B cell (primary cell): ENCODE results near the gene EMC6. TPM values are rescaled to one million over a fixed set of nuclear protein-coding genes. Genes with fewer than 3 reads are reported as not detected.

Experiments
- ATAC-seq: fragments of 200-7000 bp; cut with Tn5 transposase; one replicate; pipeline ENCODE4 v1.10.0; 2021; ENCODE audit warnings: low read depth, mild to moderate bottlenecking, moderate number of reproducible peaks, moderate library complexity
- CTCF ChIA-PET: fragments of 350-600 bp; sonication (Branson Sonifier 250); formaldehyde crosslinking; loops from one replicate; lab custom pipeline; 2021; ENCODE audit warnings: antibody characterized with exemption, inconsistent platforms; lab: Charles Lee
- POLR2A ChIA-PET: fragments of 350-600 bp; sonication (Branson Sonifier 250); formaldehyde crosslinking; loops from one replicate; lab custom pipeline; 2021; ENCODE audit warnings: antibody characterized with exemption; lab: Charles Lee
- DNase-seq: peaks from one replicate; pipeline ENCODE4 v3.0.0; 2013
- H2AFZ ChIP-seq: 2 replicates; pipeline ENCODE4 v1.6.1; 2012; ENCODE audit warnings: mild to moderate bottlenecking, low read depth, low read length; ENCODE audit not compliant: insufficient read depth, poor library complexity, severe bottlenecking
- H3K27ac ChIP-seq, 2 donors: 1 replicate in 1 of 2; 2 replicates in 1 of 2; pipeline ENCODE4 v1.5.1; 2012 to 2013; ENCODE audit warnings: low read length in 2 of 2, mild to moderate bottlenecking in 2 of 2, moderate library complexity in 1 of 2
- H3K27me3 ChIP-seq, 4 experiments: fragments of 200-600 bp in 1 of 4; sonication (generic) in 1 of 4; replicated peaks in 1 of 4; 1 replicate in 2 of 4; 2 replicates in 2 of 4; pipeline versions ENCODE4 v1.6.1 to v1.7.0; 2013 to 2016; ENCODE audit warnings: low read length in 3 of 4, mild to moderate bottlenecking in 2 of 4, mixed read lengths in 1 of 4, moderate library complexity in 1 of 4; ENCODE audit not compliant: insufficient read depth in 4 of 4, control insufficient read depth in 3 of 4; ENCODE audit errors: control extremely low read depth in 1 of 4
- H3K36me3 ChIP-seq, 2 experiments: replicated peaks in 1 of 2; 1 replicate in 1 of 2; 2 replicates in 1 of 2; pipeline versions ENCODE4 v1.6.1 to v1.7.1; 2013; ENCODE audit warnings: low read length in 1 of 2; ENCODE audit not compliant: insufficient read depth in 2 of 2, control insufficient read depth in 1 of 2; ENCODE audit errors: control extremely low read depth in 1 of 2, extremely low read depth in 1 of 2
- H3K4me1 ChIP-seq, 2 donors: fragments of 200-600 bp in 1 of 2; sonication (generic) in 1 of 2; 1 replicate in 1 of 2; 2 replicates in 1 of 2; pipeline versions ENCODE4 v1.5.1 to v1.6.1; 2013 to 2017; ENCODE audit warnings: low read length in 2 of 2; ENCODE audit not compliant: control insufficient read depth in 2 of 2, insufficient read depth in 2 of 2
- H3K4me2 ChIP-seq: replicated peaks from 2 replicates; pipeline ENCODE3; 2012; ENCODE audit warnings: mild to moderate bottlenecking, low read depth, low read length; ENCODE audit not compliant: poor library complexity, severe bottlenecking
- H3K4me3 ChIP-seq, 5 experiments: fragments of 200-600 bp in 1 of 5; sonication (generic) in 1 of 5; 1 replicate in 3 of 5; 2 replicates in 2 of 5; pipeline versions ENCODE4 v1.5.1 to v1.7.0; 2011 to 2016; ENCODE audit warnings: low read length in 4 of 5, mild to moderate bottlenecking in 4 of 5, low read depth in 2 of 5, control low read depth in 1 of 5, moderate library complexity in 1 of 5; ENCODE audit not compliant: insufficient read depth in 1 of 5; ENCODE audit errors: control extremely low read depth in 1 of 5, extremely low read depth in 1 of 5
- H3K79me2 ChIP-seq: fragments of 200-600 bp; sonication (generic); one replicate; pipeline ENCODE4 v1.6.0; 2016; ENCODE audit warnings: low read length; ENCODE audit not compliant: control insufficient read depth, insufficient read depth
- H3K9ac ChIP-seq: fragments of 200-600 bp; sonication (generic); 2 replicates; pipeline ENCODE4 v1.6.1; 2017; ENCODE audit warnings: mild to moderate bottlenecking, low read length, moderate library complexity
- H3K9me3 ChIP-seq, 3 donors: one replicate each; pipeline versions ENCODE4 v1.6.1 to v1.7.1; 2013; ENCODE audit warnings: low read length in 2 of 3; ENCODE audit not compliant: control insufficient read depth in 2 of 3, insufficient read depth in 1 of 3; ENCODE audit errors: control extremely low read depth in 1 of 3
- H4K20me1 ChIP-seq: 2 replicates; pipeline ENCODE4 v1.6.0; 2012; ENCODE audit warnings: mild to moderate bottlenecking, low read length; ENCODE audit not compliant: insufficient read depth, control insufficient read depth, poor library complexity, severe bottlenecking
- H3K27ac Mint-ChIP-seq: one replicate; pipeline ENCODE4 v1.8.0; 2021; ENCODE audit warnings: mixed read lengths
- H3K27me3 Mint-ChIP-seq: one replicate; pipeline ENCODE4 v1.8.0; 2021; ENCODE audit warnings: mixed read lengths
- H3K4me1 Mint-ChIP-seq: one replicate; pipeline ENCODE4 v1.8.0; 2021; ENCODE audit warnings: mixed read lengths
- H3K4me3 Mint-ChIP-seq: one replicate; pipeline ENCODE4 v1.8.0; 2021; ENCODE audit warnings: mixed read lengths
- H3K9me3 Mint-ChIP-seq: one replicate; pipeline ENCODE4 v1.8.0; 2022; ENCODE audit warnings: mixed read lengths; ENCODE audit not compliant: insufficient read depth
- CTCF ChIP-seq: fragments of 200-600 bp; IDR thresholded peaks from one replicate; pipeline ENCODE4 v1.8.0; 2022; ENCODE audit warnings: antibody characterized with exemption, mild to moderate bottlenecking
- EZH2 ChIP-seq: IDR thresholded peaks from 2 replicates; pipeline ENCODE4 v1.6.1; 2012; ENCODE audit warnings: borderline replicate concordance, low read depth, mild to moderate bottlenecking, moderate library complexity, low read length; ENCODE audit not compliant: insufficient read depth, poor library complexity, severe bottlenecking
- WGBS: methylation state at CpG from one replicate; pipeline ENCODE4 v1.1.5; 2013; ENCODE audit warnings: missing lambda C conversion rate; ENCODE audit not compliant: insufficient coverage; 5-methylcytosine and 5-hydroxymethylcytosine counted together
- intact Hi-C: fragments of 100-400 bp; cut with micrococcal nuclease; formaldehyde crosslinking; loops from one replicate; pipeline ENCODE4 v1.10.0; 2022
- polyA plus RNA-seq: library from polyadenylated mRNA; depleted of rRNA; stranded (reverse); fragments of >200 nt; gene quantifications from 2 replicates; pipeline ENCODE4 v1.2.3, GENCODE V29; 2012
- total RNA-seq, 2 donors: library from RNA; stranded (reverse); fragments of 120-200 nt in 1 of 2; gene quantifications; 1 replicate in 1 of 2; 2 replicates in 1 of 2; pipeline versions ENCODE4 v1.2.3 to v1.2.4, GENCODE V29; 2013 to 2022

Gene EMC6
- total and polyA plus RNA-seq, 2 donors (not counting 1 experiment from before 2014, with no cell fraction given) = 21.1 to 23.4 TPM

- Histone ChIP-seq H3K9me3 (no peaks in the 10 kb centered on the region), H3K4me1 (peaks cover 0 to 4% of the 10 kb centered on the region in 2 donors), H3K27ac (no peak overlapping the region), H3K4me3 (no peak overlapping the region), H3K36me3 (peaks cover 0 to 5% of the 10 kb centered on the region in 2 experiments), H3K9ac (no peak overlapping the region), H4K20me1 (no peaks in the 10 kb centered on the region), H3K27me3 (no peaks in the 10 kb centered on the region), H3K4me2 (no peak overlapping the region), H2AFZ (no peak overlapping the region), H3K79me2 (no peaks in the 10 kb centered on the region)
- ATAC-seq (no peak), DNase-seq (no peak)
- ChIA-PET CTCF (no interaction called here), POLR2A (no interaction called here)
- Mint-ChIP-seq H3K27me3 (no peaks in the 10 kb centered on the region), H3K27ac (no peak overlapping the region), H3K4me1 (peaks cover 2% of the 10 kb centered on the region), H3K4me3 (no peak overlapping the region), H3K9me3 (no peaks in the 10 kb centered on the region)
- WGBS = 92% methylated on average over 23 of the region's 23 CpGs
- intact Hi-C loops = no loop called here
- TF ChIP-seq CTCF (no peak), EZH2 (no peak)
Observed at GRCh38 chr17:3660311-3660891, 8.2 kb upstream of the EMC6 start.

GRCh38 chr17:3663102-3664011 is 5.3 kb upstream of the EMC6 start:
- no peak for ATAC-seq
- Histone ChIP-seq H3K27ac (no peak overlapping the region), H3K36me3 (peaks cover 0 to 5% of the 10 kb centered on the region in 2 experiments), H3K4me1 (peaks cover 5 to 12% of the 10 kb centered on the region in 2 donors), H3K4me3 (no peak overlapping the region), H3K9me3 (no peaks in the 10 kb centered on the region), H3K27me3 (no peaks in the 10 kb centered on the region), H4K20me1 (no peaks in the 10 kb centered on the region), H3K4me2 (no peak overlapping the region), H3K79me2 (peaks cover 3% of the 10 kb centered on the region), H2AFZ (no peak overlapping the region), H3K9ac (no peak overlapping the region)
- H3K27ac Mint-ChIP-seq = no peak overlapping the region
- H3K27me3 Mint-ChIP-seq = no peaks in the 10 kb centered on the region
- no peak for TF ChIP-seq EZH2
- no peak for TF ChIP-seq CTCF
- intact Hi-C loops = no loop called here
- CTCF ChIA-PET = interaction anchor here (1.1 kb wide), 1 partner anchor 14 kb away, joined by 3 read pairs; no protein-coding TSS in a partner anchor
- 95% methylated on average over 33 of the region's 33 CpGs for whole genome bisulfite sequencing
- DNase-seq = no peak
- H3K4me3 Mint-ChIP-seq = no peak overlapping the region
- POLR2A ChIA-PET = no interaction called here
- H3K9me3 Mint-ChIP-seq = no peaks in the 10 kb centered on the region
- peaks cover 14% of the 10 kb centered on the region for H3K4me1 Mint-ChIP-seq
